OCI-LY3 (cell line): Measurements from ENCODE around the gene COIL.
"Not testable (repeated sequence)": the region's sequence is repeated elsewhere in the genome, so short reads cannot be mapped to it uniquely, and the experiment has no call there.

Source experiments
- H2AFZ ChIP-seq: fragments of 200-600, 300-600 bp; shearing (Covaris generic); 2 replicates; pipeline ENCODE4 v1.6.0; 2014; ENCODE audit warnings: antibody characterized with exemption, low read depth, low read length
- H3K27ac ChIP-seq: fragments of 200-600, 300-600 bp; sonication (generic); 2 replicates; pipeline ENCODE4 v1.5.1; 2014; ENCODE audit warnings: mild to moderate bottlenecking, low read length, moderate library complexity, mixed read lengths
- H3K27me3 ChIP-seq: fragments of 200-600, 300-600 bp; sonication (generic); 2 replicates; pipeline ENCODE4 v1.6.1; 2014; ENCODE audit warnings: low read depth, low read length, mixed read lengths
- H3K36me3 ChIP-seq: fragments of 200-600, 300-600 bp; sonication (generic); replicated peaks from 2 replicates; pipeline ENCODE3; 2014; ENCODE audit warnings: low read depth, low read length, mixed read lengths
- H3K4me1 ChIP-seq: fragments of 300-600, 200-600 bp; sonication (generic); 2 replicates; pipeline ENCODE4 v1.6.1; 2014; ENCODE audit warnings: low read length, mixed read lengths
- H3K4me2 ChIP-seq: fragments of 200-600, 300-600 bp; sonication (generic); 2 replicates; pipeline ENCODE4 v1.6.1; 2014; ENCODE audit warnings: low read length, mixed read lengths
- H3K4me3 ChIP-seq: fragments of 300-600, 200-600 bp; sonication (generic); 2 replicates; pipeline ENCODE4 v1.5.1; 2014; ENCODE audit warnings: antibody characterized with exemption, mild to moderate bottlenecking, low read length, moderate library complexity
- H3K79me2 ChIP-seq: fragments of 300-600, 200-600 bp; shearing (Covaris generic); 2 replicates; pipeline ENCODE4 v1.6.1; 2014; ENCODE audit warnings: mild to moderate bottlenecking, low read length, mixed read lengths
- H3K9ac ChIP-seq: fragments of 300-600, 200-600 bp; shearing (Covaris generic); 2 replicates; pipeline ENCODE4 v1.6.0; 2014; ENCODE audit warnings: mild to moderate bottlenecking, low read length, moderate library complexity
- H3K9me3 ChIP-seq: fragments of 200-600, 300-600 bp; shearing (Covaris generic); 2 replicates; pipeline ENCODE4 v1.6.1; 2014; ENCODE audit warnings: low read length, mixed read lengths; ENCODE audit not compliant: insufficient read depth
- H4K20me1 ChIP-seq: fragments of 200-600, 300-600 bp; sonication (generic); 2 replicates; pipeline ENCODE4 v1.6.1; 2016; ENCODE audit warnings: low read length, mixed read lengths; ENCODE audit not compliant: insufficient read depth
- EZH2phosphoT487 ChIP-seq: fragments of 200-600 bp; shearing (Covaris generic); IDR thresholded peaks from 2 replicates; pipeline ENCODE4 v1.6.1; 2018; ENCODE audit warnings: antibody characterized with exemption, mixed run types, low read depth
- TF ChIP-seq, protein P1 (sequence below): fragments of 200-600, 300-600 bp; sonication (generic); IDR thresholded peaks from 2 replicates; pipeline ENCODE4 v1.5.1; 2014; ENCODE audit warnings: antibody characterized with exemption, low read length, low read depth

The COIL gene

DNA sequence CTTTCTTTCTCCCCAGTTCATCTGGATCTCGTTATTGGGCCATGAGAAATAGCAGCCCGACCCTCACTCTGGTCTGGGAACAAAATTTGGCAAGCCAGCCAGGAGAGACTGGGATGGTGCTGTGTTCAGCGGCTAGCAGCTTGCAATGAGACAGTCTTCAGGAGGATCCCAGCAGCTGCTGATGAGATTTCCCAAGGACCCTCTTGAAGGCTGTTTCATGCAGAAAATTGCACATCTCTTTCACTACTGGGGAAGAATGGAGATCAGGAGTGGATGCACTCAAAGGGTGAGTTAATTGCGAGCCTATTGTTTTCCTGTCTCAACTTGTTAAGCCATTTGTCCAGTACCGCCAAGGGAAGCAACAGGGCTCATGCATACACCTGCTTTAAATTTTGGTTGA is 5.5 kb upstream of the COIL start:
- H3K4me1 ChIP-seq: peaks cover under 1% of the 10 kb centered on the region; the same call in 1 of the 2 replicates
- no peaks in the 10 kb centered on the region for H4K20me1 ChIP-seq
- no peak overlapping the region for H3K4me2 ChIP-seq
- no peaks in the 10 kb centered on the region for H3K79me2 ChIP-seq
- H3K36me3 ChIP-seq: no peaks in the 10 kb centered on the region
- H3K9ac ChIP-seq: no peak overlapping the region
- no peaks in the 10 kb centered on the region for H3K27me3 ChIP-seq
- H3K27ac ChIP-seq: no peak overlapping the region
- no peak overlapping the region for H2AFZ ChIP-seq
- no peak for TF ChIP-seq EZH2phosphoT487
- TF ChIP-seq, protein P1, sequence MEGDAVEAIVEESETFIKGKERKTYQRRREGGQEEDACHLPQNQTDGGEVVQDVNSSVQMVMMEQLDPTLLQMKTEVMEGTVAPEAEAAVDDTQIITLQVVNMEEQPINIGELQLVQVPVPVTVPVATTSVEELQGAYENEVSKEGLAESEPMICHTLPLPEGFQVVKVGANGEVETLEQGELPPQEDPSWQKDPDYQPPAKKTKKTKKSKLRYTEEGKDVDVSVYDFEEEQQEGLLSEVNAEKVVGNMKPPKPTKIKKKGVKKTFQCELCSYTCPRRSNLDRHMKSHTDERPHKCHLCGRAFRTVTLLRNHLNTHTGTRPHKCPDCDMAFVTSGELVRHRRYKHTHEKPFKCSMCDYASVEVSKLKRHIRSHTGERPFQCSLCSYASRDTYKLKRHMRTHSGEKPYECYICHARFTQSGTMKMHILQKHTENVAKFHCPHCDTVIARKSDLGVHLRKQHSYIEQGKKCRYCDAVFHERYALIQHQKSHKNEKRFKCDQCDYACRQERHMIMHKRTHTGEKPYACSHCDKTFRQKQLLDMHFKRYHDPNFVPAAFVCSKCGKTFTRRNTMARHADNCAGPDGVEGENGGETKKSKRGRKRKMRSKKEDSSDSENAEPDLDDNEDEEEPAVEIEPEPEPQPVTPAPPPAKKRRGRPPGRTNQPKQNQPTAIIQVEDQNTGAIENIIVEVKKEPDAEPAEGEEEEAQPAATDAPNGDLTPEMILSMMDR: no peak
- H3K4me3 ChIP-seq: no peak overlapping the region
- H3K9me3 ChIP-seq: no peaks in the 10 kb centered on the region

DNA sequence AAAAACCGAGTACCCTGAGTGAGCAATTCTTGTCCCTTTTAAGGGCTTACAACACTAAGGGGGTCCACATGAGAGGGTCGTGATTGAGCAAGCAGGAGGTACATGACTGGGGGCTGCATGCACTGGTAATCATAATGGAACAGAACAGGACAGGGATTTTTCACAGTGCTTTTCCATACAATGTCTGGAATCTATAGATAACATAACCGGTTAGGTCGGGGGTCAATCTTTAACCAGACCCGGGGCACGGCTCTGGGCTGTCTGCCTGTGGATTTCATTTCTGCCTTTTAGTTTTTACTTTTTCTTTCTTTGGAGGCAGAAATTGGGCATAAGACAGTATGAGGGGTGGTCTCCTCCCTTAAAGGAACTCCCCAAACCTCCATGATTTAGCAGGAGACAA is 4.8 kb upstream of the COIL start:
- not testable (repeated sequence) for H3K4me2 ChIP-seq, H3K9ac ChIP-seq, H3K27me3 ChIP-seq, H2AFZ ChIP-seq, H3K4me3 ChIP-seq, H3K9me3 ChIP-seq, H4K20me1 ChIP-seq, H3K79me2 ChIP-seq, H3K4me1 ChIP-seq, H3K27ac ChIP-seq, H3K36me3 ChIP-seq

DNA sequence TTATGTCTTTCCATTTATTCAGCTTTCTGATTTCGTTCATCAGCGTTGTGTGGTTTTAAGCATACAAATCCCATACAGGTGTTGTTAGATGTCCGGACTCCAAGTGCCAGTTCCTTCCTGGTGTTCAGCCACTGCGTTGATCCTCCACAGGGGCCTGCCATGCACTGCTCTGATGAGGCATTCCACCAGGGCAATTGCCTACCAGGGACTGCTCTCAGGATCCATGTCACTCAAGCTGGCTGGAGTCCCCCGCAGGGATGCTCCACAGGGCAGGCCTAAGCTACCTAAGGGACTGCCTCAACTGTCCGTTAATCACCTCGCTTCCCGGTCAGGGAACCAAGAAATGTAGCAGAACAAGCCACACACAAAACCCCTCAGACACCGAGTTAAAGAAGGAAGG is 4.4 kb upstream of the COIL start:
- H2AFZ ChIP-seq, H3K79me2 ChIP-seq, H3K4me2 ChIP-seq, H4K20me1 ChIP-seq, H3K36me3 ChIP-seq, H3K4me3 ChIP-seq, H3K27ac ChIP-seq, H3K9ac ChIP-seq, H3K9me3 ChIP-seq, H3K4me1 ChIP-seq, H3K27me3 ChIP-seq: not testable (repeated sequence)

DNA sequence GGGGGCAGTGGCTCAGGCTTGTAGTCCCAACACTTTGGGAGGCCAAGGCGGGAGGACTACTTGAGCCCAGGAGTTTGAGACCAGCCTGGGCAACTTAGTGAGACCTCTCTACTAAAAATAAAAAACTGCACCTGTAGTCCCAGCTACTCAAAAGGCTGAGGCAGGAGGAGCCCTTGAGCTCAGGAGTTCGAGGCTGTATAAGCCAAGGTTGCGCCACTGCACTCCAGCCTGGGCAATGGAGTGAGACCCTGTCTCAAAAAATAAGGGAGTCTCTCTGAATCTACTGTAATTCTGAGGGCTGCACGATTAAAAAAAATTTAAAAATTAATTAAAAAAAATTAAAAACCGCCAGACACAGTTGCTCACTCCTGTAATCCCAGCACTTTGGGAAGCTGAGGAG is 3.9 kb downstream of the COIL start:
- no peak overlapping the region for H3K4me2 ChIP-seq
- H3K4me3 ChIP-seq: no peak overlapping the region
- no peaks in the 10 kb centered on the region for H3K27me3 ChIP-seq
- no peak overlapping the region for H2AFZ ChIP-seq
- H3K9ac ChIP-seq: no peak overlapping the region
- H3K79me2 ChIP-seq: peaks cover 57% of the 10 kb centered on the region
- H3K27ac ChIP-seq: no peak overlapping the region
- TF ChIP-seq EZH2phosphoT487: no peak
- TF ChIP-seq, protein P1: no peak
- H3K9me3 ChIP-seq: no peaks in the 10 kb centered on the region
- peaks cover 2% of the 10 kb centered on the region; the same call in 1 of the 2 replicates for H4K20me1 ChIP-seq
- peaks cover 9% of the 10 kb centered on the region; the same call in 1 of the 2 replicates for H3K4me1 ChIP-seq
- H3K36me3 ChIP-seq: peaks cover 9% of the 10 kb centered on the region

DNA sequence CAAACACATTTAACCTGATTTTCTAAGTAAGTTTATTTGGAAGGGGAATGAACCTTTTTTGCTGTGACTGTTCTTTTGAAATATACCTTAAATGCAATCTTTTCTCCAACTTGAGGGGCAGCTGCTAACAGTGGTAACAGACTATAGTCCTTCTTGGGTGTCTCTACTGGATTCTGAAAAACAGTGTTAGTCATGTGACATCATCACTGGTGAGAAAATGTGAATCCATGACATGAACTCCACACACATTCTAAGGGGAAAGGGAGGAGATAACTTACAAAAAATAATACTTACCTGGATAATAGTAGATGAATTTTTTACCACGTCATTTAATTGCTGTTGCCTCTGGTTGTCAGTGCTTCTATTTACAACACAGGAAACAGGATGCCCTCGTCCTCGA is 11.3 kb downstream of the COIL start:
- peaks cover 6% of the 10 kb centered on the region; the same call in 1 of the 2 replicates for H4K20me1 ChIP-seq
- H2AFZ ChIP-seq: no peak overlapping the region
- no peaks in the 10 kb centered on the region for H3K27me3 ChIP-seq
- H3K9ac ChIP-seq: no peak overlapping the region
- no peaks in the 10 kb centered on the region for H3K9me3 ChIP-seq
- H3K4me2 ChIP-seq: no peak overlapping the region
- no peak overlapping the region for H3K4me3 ChIP-seq
- TF ChIP-seq, protein P1: no peak
- no peak for TF ChIP-seq EZH2phosphoT487
- no peak overlapping the region for H3K27ac ChIP-seq
- peaks cover 29% of the 10 kb centered on the region for H3K36me3 ChIP-seq
- peaks cover 6% of the 10 kb centered on the region; the same call in 1 of the 2 replicates for H3K79me2 ChIP-seq
- H3K4me1 ChIP-seq: no peaks in the 10 kb centered on the region
